Amniotic stem cell (primary cell): ENCODE results near the gene GAR1.
"Not testable (repeated sequence)": the region's sequence is repeated elsewhere in the genome, so short reads cannot be mapped to it uniquely, and the experiment has no call there.

ENCODE experiments used
- DNase-seq: peaks from one replicate; lab custom pipeline; 2025; lab: John Stamatoyannopoulos, UW

GAR1 gene

GRCh38 chr4:109846395-109847098 is 31.0 kb downstream of the GAR1 start:
- no peak for DNase-seq

GRCh38 chr4:109847896-109848442 is 32.4 kb downstream of the GAR1 start, which contains the start of gene LRIT3:
LRIT3 (plus strand) TSS chr4:109848107; CDS start chr4:109848202, 95 bp downstream.
- no peak for DNase-seq

- no peak for DNase-seq
Measured at GRCh38 chr4:109848501-109848900, 32.9 kb downstream of the GAR1 start.

GRCh38 chr4:109850601-109851000 is 35.0 kb downstream of the GAR1 start:
- no peak for DNase-seq

- not testable (repeated sequence) for DNase-seq
Measured at GRCh38 chr4:109859426-109860300, 44.1 kb downstream of the GAR1 start.

GRCh38 chr4:109861271-109861670 is 45.7 kb downstream of the GAR1 start:
- no peak for DNase-seq

- DNase-seq, result no peak
Measured at GRCh38 chr4:109861916-109862511, 46.5 kb downstream of the GAR1 start.

- no peak for DNase-seq
Measured at GRCh38 chr4:109864134-109864533, 48.6 kb downstream of the GAR1 start.

GRCh38 chr4:109870061-109870460 is 54.5 kb downstream of the GAR1 start:
- DNase-seq, result no peak

GRCh38 chr4:109872065-109872464 is 56.5 kb downstream of the GAR1 start:
- DNase-seq, result no peak

GRCh38 chr4:109872950-109873656 is 57.5 kb downstream of the GAR1 start:
- DNase-seq, result no peak

GRCh38 chr4:109873791-109874514 is 58.4 kb downstream of the GAR1 start:
- no peak for DNase-seq
